HEK293T (cell line): Measurements from ENCODE around the gene ID3.

ENCODE experiments used
- CTCF ChIA-PET: fragments of 350-600 bp; formaldehyde crosslinking; extraction: SDS; loops from one replicate; lab custom pipeline; 2021; ENCODE audit warnings: antibody characterized with exemption, inconsistent platforms; lab: Yijun Ruan, JAX
- POLR2A ChIA-PET: fragments of 350-600 bp; formaldehyde crosslinking; extraction: SDS; loops from one replicate; lab custom pipeline; 2020; ENCODE audit warnings: antibody characterized with exemption, inconsistent platforms; lab: Yijun Ruan, JAX
- DNase-seq: peaks from one replicate; pipeline ENCODE4 v3.0.0; 2012; ENCODE audit warnings: mixed read lengths; ENCODE audit errors: extremely low spot score
- ARNT ChIP-seq: fragments of 450-650 bp; IDR thresholded peaks from 2 replicates; pipeline ENCODE4 v1.6.1; 2017; ENCODE audit warnings: mild to moderate bottlenecking
- BHLHE40 ChIP-seq: fragments of 450-650 bp; IDR thresholded peaks from 2 replicates; pipeline ENCODE4 v1.6.1; 2016; ENCODE audit warnings: mild to moderate bottlenecking, moderate library complexity, borderline replicate concordance
- CTBP1 ChIP-seq: fragments of 450-650 bp; IDR thresholded peaks from 2 replicates; pipeline ENCODE4 v1.6.1; 2016; ENCODE audit warnings: borderline replicate concordance
- ELF4 ChIP-seq: fragments of 450-650 bp; IDR thresholded peaks from 2 replicates; pipeline ENCODE4 v1.6.1; 2017; ENCODE audit warnings: antibody characterized with exemption
- FOXA1 ChIP-seq: fragments of 450-650 bp; IDR thresholded peaks from 2 replicates; pipeline ENCODE4 v1.6.1; 2016; ENCODE audit warnings: mild to moderate bottlenecking
- FOXK2 ChIP-seq: fragments of 450-650 bp; IDR thresholded peaks from 2 replicates; pipeline ENCODE4 v1.6.1; 2016; ENCODE audit warnings: mild to moderate bottlenecking
- FOXM1 ChIP-seq: fragments of 450-650 bp; IDR thresholded peaks from 2 replicates; pipeline ENCODE4 v1.6.1; 2017; ENCODE audit warnings: mild to moderate bottlenecking, borderline replicate concordance
- HDGF ChIP-seq: fragments of 450-650 bp; IDR thresholded peaks from 2 replicates; pipeline ENCODE4 v1.6.1; 2017; ENCODE audit warnings: antibody characterized with exemption, borderline replicate concordance
- L3MBTL2 ChIP-seq: fragments of 450-650 bp; conservative IDR thresholded peaks from 2 replicates; pipeline ENCODE4 v1.6.1; 2016; ENCODE audit warnings: mild to moderate bottlenecking
- LEF1 ChIP-seq: fragments of 450-650 bp; IDR thresholded peaks from 2 replicates; pipeline ENCODE4 v1.6.1; 2017; ENCODE audit warnings: mild to moderate bottlenecking, borderline replicate concordance
- NFRKB ChIP-seq: fragments of 450-650 bp; IDR thresholded peaks from 2 replicates; pipeline ENCODE4 v1.6.1; 2016; ENCODE audit warnings: mild to moderate bottlenecking, moderate library complexity
- PKNOX1 ChIP-seq: fragments of 450-650 bp; IDR thresholded peaks from 2 replicates; pipeline ENCODE4 v1.6.1; 2016
- SP1 ChIP-seq: fragments of 450-650 bp; IDR thresholded peaks from 2 replicates; pipeline ENCODE4 v1.6.1; 2017
- SUZ12 ChIP-seq: fragments of 450-650 bp; IDR thresholded peaks from 2 replicates; pipeline ENCODE4 v1.6.1; 2016; ENCODE audit warnings: mild to moderate bottlenecking
- TARDBP ChIP-seq: fragments of 450-650 bp; IDR thresholded peaks from 2 replicates; pipeline ENCODE4 v1.6.1; 2016
- ZNF384 ChIP-seq: fragments of 450-650 bp; IDR thresholded peaks from 2 replicates; pipeline ENCODE4 v1.6.1; 2016

The ID3 gene

GRCh38 chr1:23568608-23569383, 9.5 kb upstream of the ID3 start:
- no peak for DNase-seq
- TF ChIP-seq ZNF384 = no peak
- no peak for TF ChIP-seq BHLHE40
- no peak for TF ChIP-seq SUZ12
- no peak for TF ChIP-seq PKNOX1
- TF ChIP-seq NFRKB = no peak
- TF ChIP-seq CTBP1 = no peak
- TF ChIP-seq FOXM1 = no peak
- TF ChIP-seq HDGF = no peak
- TF ChIP-seq ARNT = no peak
- no peak for TF ChIP-seq LEF1
- CTCF ChIA-PET = no interaction called here
- POLR2A ChIA-PET = interaction anchor here (1.3 to 2.2 kb wide), 2 partner anchors 13 to 52 kb away, joined by 3 to 10 read pairs; no protein-coding TSS in a partner anchor

- POLR2A ChIA-PET = interaction anchor here (1.3 to 2.2 kb wide), 2 partner anchors 13 to 53 kb away, joined by 3 to 10 read pairs; no protein-coding TSS in a partner anchor
- CTCF ChIA-PET = no interaction called here
- no peak for DNase-seq
- no peak for TF ChIP-seq ELF4
- TF ChIP-seq NFRKB = no peak
- TF ChIP-seq HDGF = no peak
- no peak for TF ChIP-seq LEF1
Measured at GRCh38 chr1:23567996-23568607, 8.8 kb upstream of the ID3 start.

- no peak for DNase-seq
- CTCF ChIA-PET = no interaction called here
- TF ChIP-seq PKNOX1 = no peak
- TF ChIP-seq TARDBP = no peak
- no peak for TF ChIP-seq SUZ12
- TF ChIP-seq NFRKB = no peak
- no peak for TF ChIP-seq ZNF384
- TF ChIP-seq ELF4 = no peak
- TF ChIP-seq L3MBTL2 = no peak
- TF ChIP-seq LEF1 = no peak
- no peak for TF ChIP-seq FOXK2
- TF ChIP-seq SP1 = no peak
- TF ChIP-seq HDGF = no peak
- TF ChIP-seq CTBP1 = no peak
- TF ChIP-seq BHLHE40 = no peak
- no peak for TF ChIP-seq FOXM1
- POLR2A ChIA-PET = interaction anchor here (2.2 kb wide), 1 partner anchor 12 kb away, joined by 10 read pairs; no protein-coding TSS in a partner anchor
Measured at GRCh38 chr1:23567629-23567995, 8.3 kb upstream of the ID3 start.

- no peak for TF ChIP-seq ZNF384
- TF ChIP-seq FOXM1 = no peak
- no peak for TF ChIP-seq ARNT
- no peak for TF ChIP-seq FOXK2
- ChIA-PET CTCF (no interaction called here), POLR2A (interaction anchor here (1.3 kb wide), 1 partner anchor 24 kb away, joined by 3 read pairs; no protein-coding TSS in a partner anchor)
- no peak for DNase-seq
Measured at GRCh38 chr1:23566304-23566703, 7.0 kb upstream of the ID3 start.

- no peak for DNase-seq
- POLR2A ChIA-PET = interaction anchor here (0.7 to 1.3 kb wide), 3 partner anchors 11 to 25 kb away, joined by 3 to 4 read pairs (median 3); no protein-coding TSS in a partner anchor
- CTCF ChIA-PET = no interaction called here
- TF ChIP-seq SP1 = no peak
- no peak for TF ChIP-seq NFRKB
- no peak for TF ChIP-seq ELF4
Measured at GRCh38 chr1:23565776-23566175, 6.5 kb upstream of the ID3 start.

GRCh38 chr1:23564529-23565122, 5.3 kb upstream of the ID3 start:
- TF ChIP-seq SUZ12 (no peak), NFRKB (no peak), ELF4 (no peak), FOXM1 (no peak), FOXA1 (no peak), CTBP1 (no peak), LEF1 (no peak), PKNOX1 (no peak), HDGF (no peak), BHLHE40 (no peak), FOXK2 (no peak), TARDBP (no peak), SP1 (no peak), ZNF384 (no peak), ARNT (no peak), L3MBTL2 (no peak)
- no peak for DNase-seq
- POLR2A ChIA-PET = interaction anchor here (0.6 to 1.7 kb wide), 3 partner anchors 10 to 1877 kb away, joined by 3 to 5 read pairs (median 4); no protein-coding TSS in a partner anchor
- CTCF ChIA-PET = interaction anchor here (0.6 to 1.0 kb wide), 3 partner anchors 20 to 73 kb away, joined by 3 read pairs; no protein-coding TSS in a partner anchor
